Subcutaneous adipose tissue (tissue), 4 donors: ENCODE data around the gene PCNX1. TPM values are rescaled to one million over a fixed set of nuclear protein-coding genes. Genes with fewer than 3 reads are reported as not detected.

Source experiments
- total RNA-seq, 4 donors: library from RNA; depleted of rRNA; stranded (reverse); fragments of >200 nt; gene quantifications; one replicate each; pipeline ENCODE4 v1.1.0, GENCODE V29; 2016
- TF ChIP-seq, protein P1 (sequence below): fragments of 450-650 bp; IDR thresholded peaks from one replicate; pipeline ENCODE4 v1.5.1; 2016; ENCODE audit warnings: low read depth, mild to moderate bottlenecking, control low read depth, antibody characterized with exemption, moderate library complexity

Gene PCNX1
- total RNA-seq, 4 donors from 2014 or later, result 72.2 to 109 (median 80.2) TPM

DNA sequence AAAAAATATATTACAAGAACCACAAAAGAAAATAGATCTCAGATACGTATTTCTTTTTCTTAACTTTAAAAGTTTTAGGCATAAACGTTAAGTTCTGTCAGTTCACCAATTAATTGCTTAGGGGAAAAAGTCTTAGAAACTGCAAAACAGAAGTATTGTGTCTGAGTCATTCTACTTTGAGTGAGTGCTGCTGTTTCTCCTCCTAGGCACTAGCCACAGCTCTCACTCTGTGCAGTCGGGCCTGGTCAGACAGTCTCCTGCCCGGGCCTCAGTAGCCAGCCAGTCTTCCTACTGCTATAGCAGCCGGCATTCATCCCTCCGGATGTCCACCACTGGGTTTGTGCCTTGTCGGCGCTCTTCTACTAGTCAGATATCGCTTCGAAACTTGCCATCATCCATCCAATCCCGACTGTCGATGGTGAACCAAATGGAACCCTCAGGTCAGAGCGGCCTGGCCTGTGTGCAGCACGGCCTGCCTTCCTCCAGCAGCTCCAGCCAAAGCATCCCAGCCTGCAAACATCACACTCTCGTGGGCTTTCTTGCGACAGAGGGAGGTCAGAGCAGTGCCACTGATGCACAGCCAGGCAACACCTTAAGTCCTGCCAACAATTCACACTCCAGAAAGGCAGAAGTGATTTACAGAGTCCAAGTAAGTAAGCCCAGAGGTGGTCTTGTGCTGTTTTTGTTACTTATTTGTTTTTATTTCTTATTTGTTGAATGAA is 201.3 kb downstream of the PCNX1 start:
- TF ChIP-seq, protein P1, sequence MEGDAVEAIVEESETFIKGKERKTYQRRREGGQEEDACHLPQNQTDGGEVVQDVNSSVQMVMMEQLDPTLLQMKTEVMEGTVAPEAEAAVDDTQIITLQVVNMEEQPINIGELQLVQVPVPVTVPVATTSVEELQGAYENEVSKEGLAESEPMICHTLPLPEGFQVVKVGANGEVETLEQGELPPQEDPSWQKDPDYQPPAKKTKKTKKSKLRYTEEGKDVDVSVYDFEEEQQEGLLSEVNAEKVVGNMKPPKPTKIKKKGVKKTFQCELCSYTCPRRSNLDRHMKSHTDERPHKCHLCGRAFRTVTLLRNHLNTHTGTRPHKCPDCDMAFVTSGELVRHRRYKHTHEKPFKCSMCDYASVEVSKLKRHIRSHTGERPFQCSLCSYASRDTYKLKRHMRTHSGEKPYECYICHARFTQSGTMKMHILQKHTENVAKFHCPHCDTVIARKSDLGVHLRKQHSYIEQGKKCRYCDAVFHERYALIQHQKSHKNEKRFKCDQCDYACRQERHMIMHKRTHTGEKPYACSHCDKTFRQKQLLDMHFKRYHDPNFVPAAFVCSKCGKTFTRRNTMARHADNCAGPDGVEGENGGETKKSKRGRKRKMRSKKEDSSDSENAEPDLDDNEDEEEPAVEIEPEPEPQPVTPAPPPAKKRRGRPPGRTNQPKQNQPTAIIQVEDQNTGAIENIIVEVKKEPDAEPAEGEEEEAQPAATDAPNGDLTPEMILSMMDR, result no peak

DNA sequence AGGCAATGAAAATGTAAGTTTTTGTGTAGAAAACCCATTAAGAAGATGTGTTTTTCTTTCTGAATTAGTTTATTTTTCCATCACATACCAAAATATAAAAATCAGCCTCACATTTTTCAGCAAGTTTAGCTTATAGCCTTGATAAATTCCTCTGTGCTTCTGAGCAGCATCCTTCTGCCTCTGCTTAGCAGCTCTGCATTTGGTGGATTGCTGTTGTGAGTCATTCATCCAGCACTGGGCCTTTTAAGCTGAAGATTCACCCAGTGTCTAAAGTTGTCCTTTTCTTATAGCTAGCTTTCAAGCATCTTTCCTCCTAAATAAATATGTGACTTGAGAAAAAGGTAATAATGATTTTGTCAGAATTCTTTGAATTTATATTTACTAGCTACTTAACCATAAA is 206.1 kb downstream of the PCNX1 start:
- TF ChIP-seq, protein P1, result no peak

DNA sequence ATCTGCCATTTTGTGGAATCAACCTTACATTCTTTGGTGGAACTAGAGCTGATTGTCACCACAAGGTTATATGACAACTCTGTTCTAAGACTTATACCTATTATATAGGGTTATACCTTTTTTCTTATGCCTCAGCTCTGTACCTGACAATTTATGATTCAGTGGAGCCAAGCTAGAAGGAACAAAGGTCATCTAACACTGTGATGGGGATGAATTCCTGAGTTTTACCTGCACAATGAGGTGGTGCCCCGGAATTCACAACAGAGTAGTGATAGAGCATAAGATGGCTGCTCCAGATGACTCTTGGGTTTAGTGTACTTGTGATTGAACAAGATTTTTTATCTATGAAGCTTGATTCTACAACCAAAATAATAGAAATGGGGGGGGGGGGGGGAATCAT is 207.3 kb downstream of the PCNX1 start:
- TF ChIP-seq, protein P1, result no peak

DNA sequence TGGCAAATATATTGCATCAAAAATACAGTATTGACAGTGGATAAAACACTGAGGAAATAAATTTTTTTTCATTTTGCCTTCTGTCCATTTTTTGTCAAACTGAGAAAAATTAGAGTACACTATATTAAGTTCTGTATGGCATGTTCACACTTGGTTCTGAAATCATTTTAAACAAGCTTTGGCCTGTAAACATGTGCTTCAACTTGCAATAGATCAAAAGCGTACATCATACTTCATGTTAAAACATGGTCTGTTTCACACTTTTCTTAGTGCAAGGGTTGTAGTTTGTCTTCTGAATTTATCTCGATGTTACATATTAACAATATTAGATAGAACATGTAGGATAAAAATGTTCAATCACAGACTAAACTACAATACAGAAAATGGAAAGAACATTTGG is 208.0 kb downstream of the PCNX1 start:
- TF ChIP-seq, protein P1, result no peak

DNA sequence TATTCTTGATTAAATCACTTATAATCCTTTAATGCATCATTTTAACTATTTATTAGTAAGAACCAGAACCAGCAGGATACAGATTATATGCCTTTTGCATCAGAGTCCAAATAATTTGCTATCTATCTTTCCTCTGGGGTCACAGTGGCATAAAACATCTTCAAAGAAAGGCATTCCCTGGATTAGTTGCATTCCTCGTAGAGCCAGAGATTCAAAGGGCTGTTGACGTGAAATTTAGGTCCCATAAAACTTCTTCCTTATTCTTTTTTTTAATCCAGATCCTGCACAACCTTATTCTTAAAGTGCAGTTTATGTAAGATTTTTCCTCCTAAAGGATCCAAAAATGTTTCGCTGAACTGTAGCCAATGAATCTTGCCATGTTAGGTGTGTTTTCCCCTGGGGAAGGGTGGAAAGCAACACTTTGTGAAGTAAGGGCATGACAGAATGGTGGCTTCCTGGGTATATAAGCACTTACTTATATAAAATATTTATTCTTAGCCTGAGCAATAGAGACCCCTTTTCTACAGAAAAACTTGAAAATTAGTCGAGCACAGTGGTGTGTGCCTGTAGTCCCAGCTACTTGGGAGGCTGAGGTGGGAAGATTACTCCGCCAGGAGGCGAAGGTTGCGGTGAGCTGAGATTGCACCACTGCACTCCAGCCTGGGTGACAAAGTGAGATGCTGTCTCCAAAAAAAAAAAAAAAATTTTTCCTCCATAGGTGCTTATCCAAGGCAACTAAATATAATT is 208.7 kb downstream of the PCNX1 start:
- TF ChIP-seq, protein P1, result no peak

DNA sequence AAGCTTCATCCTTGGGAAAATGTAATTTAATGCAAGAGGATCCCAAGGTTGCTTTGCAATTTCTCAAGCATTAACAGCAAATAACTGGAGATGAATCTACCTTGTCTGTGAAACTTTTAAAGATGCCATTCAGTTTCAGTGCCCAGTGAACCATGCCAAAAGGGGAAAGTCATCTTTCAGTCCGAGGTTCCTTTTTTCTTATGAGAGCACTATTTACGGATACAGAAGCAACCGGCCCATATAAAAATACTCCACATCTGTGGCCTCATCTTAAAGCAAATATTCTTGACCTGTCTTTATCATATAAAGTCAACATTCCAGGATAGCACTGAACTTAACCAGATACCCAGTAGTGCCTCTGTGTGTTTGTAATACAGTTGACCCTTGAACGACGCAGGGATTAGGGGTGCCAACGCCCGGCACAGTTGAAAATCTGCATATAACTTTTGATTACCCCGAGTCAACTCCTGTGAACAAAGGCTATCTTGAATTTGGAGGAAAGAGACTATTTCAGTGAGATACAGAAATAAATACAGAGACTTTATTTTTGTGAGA is 209.4 kb downstream of the PCNX1 start:
- TF ChIP-seq, protein P1, result no peak
